Keratinocyte (primary cell): ENCODE data around the gene VAC14.

Source experiments
- CTCF ChIP-seq, 3 experiments: IDR thresholded peaks in 1 of 3; conservative IDR thresholded peaks in 1 of 3; optimal IDR thresholded peaks in 1 of 3; 2 replicates in 2 of 3; 3 replicates in 1 of 3; pipeline versions ENCODE3 to v1.5.1; 2011; ENCODE audit warnings: low read length in 3 of 3, mild to moderate bottlenecking in 3 of 3, moderate library complexity in 2 of 3, control low read depth in 1 of 3, inconsistent platforms in 1 of 3; ENCODE audit not compliant: insufficient read depth in 2 of 3; ENCODE audit errors: extremely low read depth in 1 of 3
- EZH2 ChIP-seq: IDR thresholded peaks from one replicate; pipeline ENCODE4 v1.6.1; 2012; ENCODE audit warnings: inconsistent platforms, mild to moderate bottlenecking, low read length, moderate library complexity

GRCh38 chr16:70711211-70712031 is 89.5 kb downstream of the VAC14 start:
- TF ChIP-seq CTCF (optimal IDR thresholded peaks at IDR 0.05 in 1 of 3, IDR thresholded peaks at IDR 0.05 in 1 of 3, conservative IDR thresholded peaks at IDR 0.05 in 1 of 3; ENCODE audit: extremely low read depth in 1 of 3, insufficient read depth in 2 of 3, low read length in 3 of 3): no peak
- TF ChIP-seq EZH2: no peak
